Calu3 (cell line): ENCODE data around the gene EYS. TPM values are rescaled to one million over a fixed set of nuclear protein-coding genes. Genes with fewer than 3 reads are reported as not detected.
"Not testable (repeated sequence)": the region's sequence is repeated elsewhere in the genome, so short reads cannot be mapped to it uniquely, and the experiment has no call there.

Source experiments
- BruUV-seq: library from RNA; stranded (reverse); fragments of 400-500 nt; replicated peaks from 2 replicates; lab custom pipeline; 2021; lab: Mats Ljungman, UMichigan
- CTCF ChIA-PET: fragments of 300-600 bp; sonication (Branson Sonifier 250); formaldehyde crosslinking; loops from one replicate; lab custom pipeline; 2022; ENCODE audit warnings: antibody characterized with exemption; lab: Charles Lee
- DNase-seq: peaks from one replicate; pipeline ENCODE4 v3.0.0; 2022
- H3K27ac Mint-ChIP-seq: one replicate; pipeline ENCODE4 v1.8.0; 2022; ENCODE audit warnings: mixed read lengths; ENCODE audit not compliant: unreplicated experiment
- H3K27me3 Mint-ChIP-seq: one replicate; pipeline ENCODE4 v1.8.0; 2022; ENCODE audit warnings: mixed read lengths; ENCODE audit not compliant: unreplicated experiment
- H3K36me3 Mint-ChIP-seq: one replicate; pipeline ENCODE4 v1.8.0; 2022; ENCODE audit warnings: mild to moderate bottlenecking, moderate library complexity, mixed read lengths; ENCODE audit not compliant: insufficient read depth, unreplicated experiment
- H3K4me1 Mint-ChIP-seq: one replicate; pipeline ENCODE4 v1.8.0; 2022; ENCODE audit warnings: mild to moderate bottlenecking, low read depth, mixed read lengths; ENCODE audit not compliant: unreplicated experiment
- H3K4me3 Mint-ChIP-seq: one replicate; pipeline ENCODE4 v1.8.0; 2022; ENCODE audit warnings: mild to moderate bottlenecking, low read depth, moderate library complexity, mixed read lengths; ENCODE audit not compliant: unreplicated experiment
- H3K9me3 Mint-ChIP-seq: one replicate; pipeline ENCODE4 v1.8.0; 2022; ENCODE audit warnings: low read depth, mixed read lengths; ENCODE audit not compliant: unreplicated experiment
- intact Hi-C: fragments of 100-400 bp; cut with micrococcal nuclease; formaldehyde crosslinking; loops from one replicate; pipeline ENCODE4 v1.10.0; 2022; ENCODE audit not compliant: unreplicated experiment
- total RNA-seq: library from RNA; stranded (reverse); gene quantifications from 2 replicates; pipeline ENCODE4 v1.2.3, GENCODE V29; 2022
- TF ChIP-seq, protein P1 (sequence below): fragments of 200-600 bp; IDR thresholded peaks from one replicate; pipeline ENCODE4 v1.8.0; 2022; ENCODE audit warnings: antibody characterized with exemption; ENCODE audit not compliant: unreplicated experiment

The EYS gene
- total RNA-seq, 1 experiment from 2014 or later: not detected

DNA sequence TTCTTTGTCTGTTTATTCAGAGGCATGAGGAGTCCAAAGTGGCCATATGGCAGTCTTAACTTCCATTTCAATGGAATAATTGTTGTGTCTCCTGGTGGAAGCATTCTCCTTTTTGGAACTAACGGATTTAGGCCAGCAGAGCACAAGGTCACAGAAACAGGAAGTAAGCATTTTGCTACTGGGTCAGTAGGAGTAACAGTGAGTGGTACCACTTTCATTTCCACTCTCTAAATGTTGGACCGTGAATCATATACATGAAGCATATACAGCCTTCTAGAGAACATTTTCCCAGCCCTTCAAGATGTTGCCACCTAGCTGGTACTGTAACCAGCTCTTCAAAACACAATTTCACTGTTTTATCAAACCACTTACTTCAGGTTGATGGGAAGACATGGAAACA lies 182.8 kb downstream of the EYS start:
- no peaks in the 10 kb centered on the region for H3K36me3 Mint-ChIP-seq
- CTCF ChIA-PET: no interaction called here
- no peak overlapping the region for H3K4me3 Mint-ChIP-seq
- H3K27ac Mint-ChIP-seq: no peak overlapping the region
- intact Hi-C loops: no loop called here
- TF ChIP-seq, protein P1, sequence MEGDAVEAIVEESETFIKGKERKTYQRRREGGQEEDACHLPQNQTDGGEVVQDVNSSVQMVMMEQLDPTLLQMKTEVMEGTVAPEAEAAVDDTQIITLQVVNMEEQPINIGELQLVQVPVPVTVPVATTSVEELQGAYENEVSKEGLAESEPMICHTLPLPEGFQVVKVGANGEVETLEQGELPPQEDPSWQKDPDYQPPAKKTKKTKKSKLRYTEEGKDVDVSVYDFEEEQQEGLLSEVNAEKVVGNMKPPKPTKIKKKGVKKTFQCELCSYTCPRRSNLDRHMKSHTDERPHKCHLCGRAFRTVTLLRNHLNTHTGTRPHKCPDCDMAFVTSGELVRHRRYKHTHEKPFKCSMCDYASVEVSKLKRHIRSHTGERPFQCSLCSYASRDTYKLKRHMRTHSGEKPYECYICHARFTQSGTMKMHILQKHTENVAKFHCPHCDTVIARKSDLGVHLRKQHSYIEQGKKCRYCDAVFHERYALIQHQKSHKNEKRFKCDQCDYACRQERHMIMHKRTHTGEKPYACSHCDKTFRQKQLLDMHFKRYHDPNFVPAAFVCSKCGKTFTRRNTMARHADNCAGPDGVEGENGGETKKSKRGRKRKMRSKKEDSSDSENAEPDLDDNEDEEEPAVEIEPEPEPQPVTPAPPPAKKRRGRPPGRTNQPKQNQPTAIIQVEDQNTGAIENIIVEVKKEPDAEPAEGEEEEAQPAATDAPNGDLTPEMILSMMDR: no peak
- BruUV-seq: no TSS peak
- H3K27me3 Mint-ChIP-seq: no peaks in the 10 kb centered on the region
- DNase-seq: no peak
- no peaks in the 10 kb centered on the region for H3K4me1 Mint-ChIP-seq
- H3K9me3 Mint-ChIP-seq: peaks cover 5% of the 10 kb centered on the region

DNA sequence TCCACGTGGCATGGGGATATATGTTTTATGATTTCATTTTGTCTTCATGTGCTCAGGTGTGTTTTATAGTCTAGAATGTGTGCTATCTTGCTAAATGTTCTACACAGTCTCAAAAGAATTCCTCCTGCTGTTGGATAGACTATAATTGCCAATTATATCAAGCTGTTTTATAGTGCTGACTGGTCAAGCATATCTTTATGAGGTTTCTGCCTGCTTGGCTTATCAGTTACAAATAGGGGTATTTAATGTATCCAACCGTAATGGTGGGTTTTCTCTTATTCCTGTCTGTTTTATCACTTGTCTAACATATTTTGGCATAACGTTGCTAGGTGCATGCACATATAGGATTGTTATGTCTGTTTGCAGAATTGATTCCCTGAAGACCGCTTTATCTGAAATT lies 201.3 kb downstream of the EYS start:
- Mint-ChIP-seq H3K36me3 (no peaks in the 10 kb centered on the region), H3K27me3 (no peaks in the 10 kb centered on the region), H3K9me3 (peaks cover 12% of the 10 kb centered on the region), H3K4me3 (no peak overlapping the region), H3K4me1 (no peaks in the 10 kb centered on the region), H3K27ac (no peak overlapping the region)
- intact Hi-C loops: no loop called here
- TF ChIP-seq, protein P1: no peak
- BruUV-seq: no TSS peak
- CTCF ChIA-PET: no interaction called here
- no peak for DNase-seq

DNA sequence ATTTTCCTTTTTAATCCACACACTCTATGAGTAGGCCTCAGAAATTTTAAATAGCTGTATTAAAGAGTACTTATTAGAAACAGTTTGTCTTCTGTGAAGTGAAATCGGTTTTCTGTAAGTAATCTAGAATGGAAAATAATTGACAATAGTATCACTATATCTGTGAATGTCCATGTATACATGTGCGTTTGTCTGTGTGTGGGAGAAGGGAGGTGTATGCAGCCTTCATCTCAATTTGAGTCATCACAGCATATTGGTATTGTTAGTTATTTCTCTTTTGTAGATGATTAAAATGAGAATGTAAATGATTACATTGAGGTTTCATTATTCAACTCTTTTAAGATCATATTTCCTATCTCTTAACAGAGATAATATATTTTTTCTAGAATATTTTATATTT lies 206.0 kb downstream of the EYS start:
- H3K27ac Mint-ChIP-seq: no peak overlapping the region
- intact Hi-C loops: no loop called here
- no peaks in the 10 kb centered on the region for H3K36me3 Mint-ChIP-seq
- H3K9me3 Mint-ChIP-seq: peaks cover 9% of the 10 kb centered on the region
- no peaks in the 10 kb centered on the region for H3K4me1 Mint-ChIP-seq
- no peak for DNase-seq
- BruUV-seq: no TSS peak
- no peak overlapping the region for H3K4me3 Mint-ChIP-seq
- CTCF ChIA-PET: no interaction called here
- TF ChIP-seq, protein P1: no peak
- H3K27me3 Mint-ChIP-seq: no peaks in the 10 kb centered on the region

DNA sequence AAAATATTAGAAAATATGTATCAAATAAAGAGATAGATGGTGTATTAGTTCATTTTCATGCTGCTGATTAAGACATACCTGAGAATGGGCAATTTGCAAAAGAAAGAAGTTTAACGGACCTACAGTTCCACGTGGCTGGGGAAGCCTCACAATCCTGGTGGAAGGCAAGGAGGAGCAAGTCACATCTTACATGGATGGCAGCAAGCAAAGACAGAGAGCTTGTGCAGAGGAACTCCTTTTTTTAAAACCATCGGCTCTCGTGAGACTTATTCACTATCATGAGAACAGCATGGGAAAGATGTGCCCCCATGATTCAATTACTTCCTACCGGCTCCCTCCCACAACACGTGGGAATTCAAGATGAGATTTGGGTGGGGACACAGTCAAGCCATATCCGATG lies 223.4 kb downstream of the EYS start:
- BruUV-seq, DNase-seq, H3K36me3 Mint-ChIP-seq, H3K27me3 Mint-ChIP-seq, H3K27ac Mint-ChIP-seq, H3K4me3 Mint-ChIP-seq, intact Hi-C loops, CTCF ChIA-PET, H3K4me1 Mint-ChIP-seq, H3K9me3 Mint-ChIP-seq: not testable (repeated sequence)

DNA sequence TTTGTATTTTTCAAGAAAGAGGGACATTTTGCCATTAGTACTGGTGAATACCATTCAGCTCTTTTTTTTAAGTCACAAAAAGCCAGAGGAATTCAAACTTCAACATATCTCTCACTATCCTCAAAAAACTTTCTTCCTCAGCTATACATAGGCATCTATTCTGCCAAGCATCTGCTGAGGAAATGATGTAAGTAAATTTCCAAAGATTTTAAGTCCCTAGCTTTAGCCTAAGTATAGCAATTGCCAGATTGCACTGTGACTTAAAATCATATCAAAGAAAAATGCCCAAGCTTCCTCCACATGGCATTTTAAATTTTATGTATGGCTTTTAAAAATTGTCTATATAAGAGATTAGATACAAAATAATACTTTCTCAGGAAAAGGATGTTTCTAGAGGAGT lies 237.4 kb downstream of the EYS start:
- DNase-seq: no peak
- Mint-ChIP-seq H3K27ac (no peak overlapping the region), H3K4me3 (no peak overlapping the region), H3K9me3 (peaks cover 7% of the 10 kb centered on the region), H3K27me3 (no peaks in the 10 kb centered on the region), H3K36me3 (no peaks in the 10 kb centered on the region), H3K4me1 (no peaks in the 10 kb centered on the region)
- BruUV-seq: no TSS peak
- intact Hi-C loops: no loop called here
- TF ChIP-seq, protein P1: no peak
- CTCF ChIA-PET: no interaction called here
